Activated gamma-delta T cell (primary cell): ENCODE results near the gene SLC6A1.

Source experiments
- DNase-seq: peaks from one replicate; lab custom pipeline; 2025; lab: John Stamatoyannopoulos, UW

SLC6A1 gene

DNA sequence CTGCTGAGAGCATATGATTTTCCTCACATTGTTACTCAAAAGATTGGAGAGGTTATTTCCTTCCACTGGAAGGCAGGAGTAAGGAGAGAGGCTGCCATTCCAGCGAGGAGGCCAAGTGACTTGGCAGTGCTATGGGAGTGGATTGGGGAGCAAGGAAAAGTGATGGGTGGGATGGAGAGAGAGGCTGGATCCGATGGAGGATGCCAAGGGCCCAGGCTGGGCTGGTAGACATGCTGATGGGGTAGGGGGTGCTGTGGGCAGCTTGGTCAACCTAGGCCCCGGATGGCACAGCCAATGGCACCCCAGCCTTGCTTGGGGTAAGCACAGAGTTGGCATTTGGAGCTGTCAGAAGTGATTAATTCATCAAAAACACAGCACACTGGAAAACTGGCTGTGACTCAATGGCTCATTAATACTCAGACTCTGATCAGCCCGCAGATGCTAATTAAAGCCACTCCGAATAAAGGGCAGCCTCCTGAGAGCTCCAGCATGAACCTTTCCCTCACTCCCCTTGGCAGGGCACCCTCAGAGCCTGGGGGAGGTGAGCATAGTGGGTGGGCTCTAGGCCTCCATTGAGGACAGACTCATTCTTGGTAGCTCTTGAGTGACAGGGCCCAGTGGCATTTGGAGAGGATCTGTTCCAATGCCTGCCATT is 22.1 kb upstream of the SLC6A1 start:
- no peak for DNase-seq

DNA sequence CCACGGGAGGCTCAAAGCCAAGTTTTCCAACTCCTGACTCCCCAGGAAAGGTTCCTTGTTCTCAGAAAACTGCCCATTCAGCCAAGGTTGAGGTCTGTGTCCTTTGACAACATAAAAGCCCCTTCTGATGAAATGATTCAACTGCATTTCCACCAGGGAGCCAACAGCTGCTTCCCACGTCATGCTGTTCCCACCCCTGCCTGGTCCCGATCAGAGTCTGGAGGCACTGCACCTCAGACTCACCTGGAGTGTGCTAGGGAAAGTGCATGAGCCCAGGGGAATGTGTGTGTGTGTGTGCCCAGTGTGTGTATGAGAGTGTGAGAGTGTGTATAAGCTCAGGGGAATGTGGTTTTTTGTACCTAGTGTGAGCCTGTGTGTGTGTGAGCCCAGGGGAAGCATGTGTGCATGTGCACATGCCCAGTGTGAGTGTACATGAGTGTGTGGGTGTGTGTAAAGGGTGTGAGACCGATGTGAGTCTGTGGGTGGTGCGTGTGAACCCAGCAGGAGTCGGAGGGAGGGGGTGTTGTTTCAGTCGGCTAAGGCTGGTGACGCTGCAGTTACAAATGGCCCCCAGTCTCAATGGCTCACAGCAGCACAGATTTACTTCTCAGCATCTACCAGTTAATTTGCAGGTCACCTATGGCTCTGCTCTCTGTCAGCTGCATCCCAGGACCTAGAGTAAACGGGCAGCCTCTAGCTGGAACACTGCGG is 20.3 kb upstream of the SLC6A1 start:
- DNase-seq: no peak

DNA sequence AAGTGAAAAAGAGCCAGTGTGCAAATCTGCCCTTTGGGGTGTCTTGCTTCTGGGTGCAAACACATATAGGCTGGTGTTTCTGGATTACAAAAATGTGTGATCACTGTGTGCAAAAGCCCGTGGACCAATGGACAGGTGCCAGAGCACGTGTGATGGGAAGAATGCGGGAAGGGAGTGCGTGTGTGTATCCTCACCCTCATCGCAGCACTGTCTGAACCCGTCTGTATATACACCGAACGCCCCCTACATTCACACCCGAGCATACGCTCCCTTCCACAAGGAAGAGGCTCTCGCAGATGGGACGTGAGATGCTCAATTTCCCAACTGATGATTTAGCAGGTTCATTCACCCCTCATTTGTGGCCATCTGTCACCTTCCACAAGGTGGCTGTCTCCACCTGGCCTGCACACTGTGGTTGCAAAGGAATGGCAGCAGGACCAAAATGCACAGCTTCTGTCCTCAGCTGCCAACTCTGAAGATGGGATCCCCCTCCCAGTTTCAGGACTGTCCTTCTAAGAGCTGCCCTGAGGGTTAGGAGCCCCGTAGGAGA is 19.4 kb upstream of the SLC6A1 start:
- DNase-seq: no peak

- DNase-seq: no peak
These were observed 18.4 kb upstream of the SLC6A1 start for GRCh38 chr3:10974131-10974530.

- no peak for DNase-seq
These were observed 17.7 kb upstream of the SLC6A1 start for GRCh38 chr3:10974746-10975375.

DNA sequence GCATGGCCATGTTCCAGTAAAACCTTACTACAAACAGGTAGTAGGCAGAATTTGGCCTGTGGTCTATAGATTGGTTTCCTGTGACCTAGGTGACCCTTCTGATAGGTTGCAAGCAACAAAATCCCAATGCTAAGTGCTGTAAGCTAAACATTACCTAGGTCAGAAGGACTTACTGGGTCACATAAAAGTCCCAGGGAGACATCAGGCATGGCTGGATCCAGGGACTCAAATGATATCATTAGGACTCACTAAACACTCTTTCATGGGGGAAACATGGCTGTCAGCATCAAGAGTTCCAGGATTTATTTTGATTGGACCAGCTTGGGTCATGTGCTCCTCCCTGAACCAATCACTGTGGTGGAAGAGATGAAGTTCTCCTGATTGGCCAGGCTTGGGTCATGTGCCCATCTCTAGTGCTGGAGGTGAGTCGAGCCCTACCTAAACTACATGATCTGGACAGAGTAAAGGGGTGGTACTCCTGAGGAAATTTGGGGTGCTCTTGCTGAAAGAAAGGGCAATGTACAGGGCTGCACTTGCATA is 16.8 kb upstream of the SLC6A1 start:
- DNase-seq: no peak

DNA sequence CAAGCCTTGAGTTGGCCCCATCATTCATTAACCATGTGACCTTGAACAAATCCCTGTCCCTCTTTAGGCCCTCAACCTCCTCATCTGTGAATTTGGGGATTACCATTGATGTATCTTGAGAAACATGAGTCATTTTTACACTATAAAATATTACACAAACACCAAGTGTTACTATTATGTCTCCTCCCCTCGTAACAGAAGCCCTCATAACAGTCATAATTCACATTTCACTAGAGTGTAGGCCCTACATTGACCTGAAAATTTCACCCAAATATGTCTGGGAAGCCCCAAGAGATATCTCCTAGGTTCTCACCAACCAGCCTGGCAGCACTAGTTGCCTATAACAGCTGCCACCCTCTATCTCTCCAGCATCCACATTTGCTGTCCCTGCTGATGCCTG is 15.8 kb upstream of the SLC6A1 start:
- no peak for DNase-seq

GRCh38 chr3:10977892-10978510 is 14.5 kb upstream of the SLC6A1 start:
- no peak for DNase-seq

- no peak for DNase-seq
These were observed 13.6 kb upstream of the SLC6A1 start for GRCh38 chr3:10978956-10979355.

GRCh38 chr3:10980312-10980711 is 12.2 kb upstream of the SLC6A1 start:
- no peak for DNase-seq

GRCh38 chr3:10981031-10981430 is 11.5 kb upstream of the SLC6A1 start:
- DNase-seq: no peak

DNA sequence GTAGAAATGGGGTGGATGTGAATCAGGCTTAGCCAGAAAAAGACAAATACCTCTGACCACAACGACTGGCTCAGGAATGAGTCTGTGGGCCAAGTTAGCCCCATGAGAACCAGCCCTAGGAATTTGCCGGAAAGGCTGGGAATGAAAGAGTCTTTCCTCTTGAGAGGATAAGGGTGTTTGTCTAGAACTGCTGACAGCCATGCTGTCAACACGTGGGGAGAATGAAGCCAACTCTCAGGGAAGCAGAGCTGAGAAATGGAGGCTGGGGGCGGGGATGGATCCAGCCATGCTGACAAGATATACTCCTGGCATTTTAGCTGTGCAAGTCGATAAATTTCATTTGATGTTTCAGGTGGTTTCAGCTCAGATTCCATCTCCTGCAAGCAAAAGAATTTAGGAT is 10.6 kb upstream of the SLC6A1 start:
- no peak for DNase-seq

DNA sequence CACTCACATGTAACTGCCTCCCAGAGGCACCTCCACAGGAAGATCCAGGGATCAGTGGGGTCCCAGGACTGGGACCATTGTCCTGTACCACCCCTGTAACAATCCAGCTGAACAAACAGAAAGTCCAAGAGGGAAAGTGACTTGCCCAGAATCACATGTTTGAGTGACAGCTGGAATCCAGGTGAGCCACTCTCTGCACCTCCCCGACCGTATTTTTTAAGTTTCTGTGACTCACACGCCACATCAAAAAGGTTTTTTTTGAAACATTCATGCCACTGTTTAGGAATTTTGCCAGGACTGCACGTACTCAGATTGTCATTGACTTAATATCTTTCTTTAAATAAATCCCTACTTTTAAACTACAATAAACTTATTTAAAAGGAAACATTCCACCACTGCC is 9.8 kb upstream of the SLC6A1 start:
- DNase-seq: no peak

- DNase-seq: no peak
These were observed 9.2 kb upstream of the SLC6A1 start for GRCh38 chr3:10983219-10983916.

- DNase-seq: no peak
These were observed 8.1 kb upstream of the SLC6A1 start for GRCh38 chr3:10984371-10984896.

GRCh38 chr3:10985181-10985580 is 7.4 kb upstream of the SLC6A1 start:
- no peak for DNase-seq

DNA sequence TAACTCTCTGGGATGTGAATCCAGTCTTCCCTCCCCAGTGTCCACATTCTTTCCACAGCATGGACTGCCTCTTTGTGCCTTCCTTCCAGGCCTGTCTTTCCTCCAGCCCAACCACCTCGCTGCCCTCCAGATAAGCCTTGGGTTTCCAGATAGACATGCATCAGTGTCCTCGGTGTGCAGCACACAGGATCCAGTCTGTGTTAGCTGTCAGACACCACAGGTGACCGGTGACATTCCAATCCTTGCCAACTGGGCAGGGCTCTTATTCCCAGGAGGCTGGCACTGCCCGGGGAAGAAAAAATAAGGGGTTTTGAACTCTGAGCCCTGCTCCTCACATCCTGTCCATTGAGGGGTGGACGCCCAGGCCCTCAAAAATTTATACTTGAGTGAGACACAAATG is 6.0 kb upstream of the SLC6A1 start:
- no peak for DNase-seq

GRCh38 chr3:10988001-10988665 is 4.4 kb upstream of the SLC6A1 start:
- no peak for DNase-seq

GRCh38 chr3:10988991-10989484 is 3.5 kb upstream of the SLC6A1 start:
- DNase-seq: no peak

- no peak for DNase-seq
These were observed 588 bp downstream of the SLC6A1 start for GRCh38 chr3:10992943-10993728.
